Activated naive CD8-positive, alpha-beta T cell (primary cell): Measurements from ENCODE around the gene TFF1.

ENCODE experiments used
- H3K27ac Mint-ChIP-seq: one replicate; pipeline ENCODE4 v1.8.0; 2021; ENCODE audit warnings: mixed read lengths
- H3K27me3 Mint-ChIP-seq: one replicate; pipeline ENCODE4 v1.8.0; 2021; ENCODE audit warnings: mixed read lengths
- H3K36me3 Mint-ChIP-seq: one replicate; pipeline ENCODE4 v1.8.0; 2021; ENCODE audit warnings: mixed read lengths
- H3K4me1 Mint-ChIP-seq: one replicate; pipeline ENCODE4 v1.8.0; 2021; ENCODE audit warnings: low read depth, mixed read lengths
- H3K4me3 Mint-ChIP-seq: one replicate; pipeline ENCODE4 v1.8.0; 2021; ENCODE audit warnings: mild to moderate bottlenecking, mixed read lengths
- H3K9me3 Mint-ChIP-seq: one replicate; pipeline ENCODE4 v1.8.0; 2021; ENCODE audit warnings: low read depth, mixed read lengths

TFF1 gene

DNA sequence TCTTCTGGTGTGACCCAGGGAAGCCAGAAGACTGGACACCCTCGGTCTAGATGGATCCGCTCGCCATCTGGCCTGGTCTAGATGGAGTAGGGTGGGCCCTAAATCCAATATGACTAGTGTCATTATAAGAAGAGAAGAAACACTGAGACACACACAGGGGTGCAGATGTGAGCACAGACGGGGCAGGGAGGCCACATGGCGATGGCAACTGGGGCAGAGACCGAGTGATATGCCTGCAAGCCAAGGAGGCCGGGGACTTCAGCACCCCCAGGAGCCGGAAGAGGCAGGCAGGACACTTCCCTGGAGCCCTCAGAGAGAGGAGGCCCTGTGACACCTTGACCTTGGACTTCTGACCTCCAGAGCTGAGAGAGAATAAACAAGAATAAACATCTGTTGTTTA, 45.5 kb downstream of the TFF1 start:
- Mint-ChIP-seq H3K36me3 (no peaks in the 10 kb centered on the region), H3K4me3 (no peak overlapping the region), H3K9me3 (no peaks in the 10 kb centered on the region)

DNA sequence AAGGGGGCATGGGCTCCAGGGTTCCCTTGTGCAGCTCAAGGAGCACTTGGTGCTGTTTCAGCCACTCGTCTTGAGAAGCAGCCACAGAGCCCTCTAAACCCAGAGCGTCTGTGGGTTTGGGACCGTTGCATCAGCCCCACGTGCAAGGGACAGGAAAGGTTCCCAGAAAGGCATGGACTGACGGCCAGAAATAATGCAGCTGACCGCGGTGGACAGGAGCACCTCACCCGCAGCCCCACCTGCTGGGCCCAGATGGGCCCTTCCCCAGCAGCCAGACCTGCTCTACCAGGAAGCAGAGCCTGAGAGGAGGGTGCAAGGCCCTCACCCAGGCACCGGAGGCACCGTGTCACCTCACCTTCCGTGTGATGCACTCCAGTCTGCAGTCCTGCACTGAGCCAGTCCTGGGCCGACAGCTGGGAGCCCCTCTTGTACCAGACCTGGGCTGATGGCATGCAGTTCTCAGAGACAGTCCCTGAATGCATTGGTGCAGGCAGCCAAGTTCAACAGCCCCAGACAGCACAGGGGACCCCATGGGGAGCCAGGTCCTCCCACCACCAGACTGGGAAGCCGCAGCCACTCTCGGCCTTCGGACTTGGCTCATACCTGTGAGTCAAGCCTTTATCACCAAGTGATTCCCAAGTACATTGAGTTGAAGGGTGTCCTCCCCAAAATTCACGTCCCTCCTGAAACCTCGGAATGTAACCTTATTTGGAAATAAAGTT, 46.3 kb downstream of the TFF1 start:
- Mint-ChIP-seq H3K9me3 (no peaks in the 10 kb centered on the region), H3K36me3 (no peaks in the 10 kb centered on the region), H3K4me3 (no peak overlapping the region), H3K27me3 (peaks cover 2% of the 10 kb centered on the region), H3K4me1 (peaks cover 2% of the 10 kb centered on the region), H3K27ac (no peak overlapping the region)

More for the DNA sequence above, 45.5 kb downstream of the TFF1 start:
- H3K27ac Mint-ChIP-seq, result no peak overlapping the region
- H3K27me3 Mint-ChIP-seq, result peaks cover 2% of the 10 kb centered on the region
- peaks cover 2% of the 10 kb centered on the region for H3K4me1 Mint-ChIP-seq

GRCh38 chr21:42319376-42319775, 47.0 kb downstream of the TFF1 start:
- peaks cover 2% of the 10 kb centered on the region for H3K27me3 Mint-ChIP-seq
- H3K36me3 Mint-ChIP-seq, result no peaks in the 10 kb centered on the region
- H3K4me1 Mint-ChIP-seq, result peaks cover 2% of the 10 kb centered on the region
- no peak overlapping the region for H3K27ac Mint-ChIP-seq
- H3K4me3 Mint-ChIP-seq, result no peak overlapping the region
- H3K9me3 Mint-ChIP-seq, result no peaks in the 10 kb centered on the region

DNA sequence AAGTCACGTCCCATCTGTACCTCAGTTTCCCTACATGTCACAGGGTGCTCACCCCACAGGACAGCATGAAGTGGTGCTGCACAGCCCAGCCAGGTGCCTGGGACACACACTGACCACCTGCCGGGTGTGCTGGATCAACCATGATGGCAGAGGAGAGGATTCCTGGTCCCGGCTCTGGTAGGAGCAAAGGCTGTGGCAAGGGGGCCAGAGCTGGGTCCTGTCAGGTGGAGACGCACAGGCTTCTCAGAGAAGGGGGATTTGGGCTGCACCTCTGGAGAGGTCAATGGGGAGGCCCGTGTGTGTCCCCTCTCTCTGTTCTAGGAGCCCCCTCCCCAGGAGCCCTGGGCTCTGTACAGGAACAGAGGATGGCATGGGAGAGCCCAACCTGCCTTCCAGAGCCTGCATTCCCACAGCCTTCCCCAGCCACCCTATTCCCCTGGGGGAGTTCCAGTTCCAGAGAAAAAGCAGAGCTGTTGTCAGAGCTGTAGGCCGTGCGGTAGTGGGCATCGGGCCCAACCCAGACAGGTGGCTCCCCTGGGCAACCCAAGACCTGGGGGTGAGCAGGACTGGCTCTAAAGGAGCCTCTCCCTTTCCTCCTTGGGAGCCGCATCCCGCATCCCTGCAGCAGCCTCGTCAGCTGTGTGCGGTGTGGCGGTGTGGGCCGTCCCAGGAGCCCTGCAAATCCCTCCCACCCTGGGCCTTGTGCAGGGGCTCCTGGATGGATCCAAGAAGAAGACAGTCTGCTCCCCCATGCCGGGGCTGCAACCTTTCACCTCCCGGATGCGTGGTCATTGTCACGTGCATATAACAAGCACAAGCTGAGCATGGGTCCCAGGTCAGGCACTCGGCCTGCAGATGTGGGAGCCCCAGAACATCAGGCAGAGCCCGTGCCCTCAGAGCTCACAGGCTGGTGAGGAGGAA, 48.2 kb downstream of the TFF1 start:
- Mint-ChIP-seq H3K36me3 (no peaks in the 10 kb centered on the region), H3K9me3 (no peaks in the 10 kb centered on the region), H3K4me1 (peaks cover 2% of the 10 kb centered on the region), H3K27ac (no peak overlapping the region), H3K4me3 (no peak overlapping the region), H3K27me3 (no peaks in the 10 kb centered on the region)

DNA sequence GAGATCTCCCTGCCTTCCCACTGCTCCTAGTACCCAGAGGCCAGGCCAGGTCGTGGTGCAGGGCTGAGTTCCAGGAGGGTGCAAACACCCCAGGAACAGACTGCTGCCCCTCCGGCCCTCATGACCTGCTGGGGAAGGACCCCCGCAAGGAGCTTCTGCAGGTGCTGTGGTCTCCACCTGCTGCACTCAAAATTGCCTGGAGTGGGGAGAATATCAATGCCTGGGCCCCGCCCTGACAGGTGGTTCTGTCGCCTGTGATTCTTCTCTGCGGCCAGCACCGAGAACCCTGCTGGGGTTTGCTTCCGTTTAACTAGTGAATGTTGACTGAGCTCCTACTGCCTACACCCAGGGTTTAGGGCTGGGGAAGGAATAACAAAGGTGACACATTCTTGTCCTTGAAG, 49.0 kb downstream of the TFF1 start:
- Mint-ChIP-seq H3K4me3 (no peak overlapping the region), H3K9me3 (no peaks in the 10 kb centered on the region), H3K4me1 (peaks cover 2% of the 10 kb centered on the region), H3K27me3 (no peaks in the 10 kb centered on the region), H3K36me3 (no peaks in the 10 kb centered on the region), H3K27ac (no peak overlapping the region)

GRCh38 chr21:42316891-42317290, 49.4 kb downstream of the TFF1 start:
- Mint-ChIP-seq H3K4me3 (no peak overlapping the region), H3K9me3 (no peaks in the 10 kb centered on the region), H3K27ac (no peak overlapping the region), H3K36me3 (no peaks in the 10 kb centered on the region), H3K27me3 (no peaks in the 10 kb centered on the region), H3K4me1 (peaks cover 2% of the 10 kb centered on the region)

GRCh38 chr21:42315296-42315891, 50.9 kb downstream of the TFF1 start, which contains the start of gene TFF3:
Gene TFF3, minus strand, starts transcription at chr21:42315409. Its CDS starts 35 bp downstream, at chr21:42315374.
- no peak within 1 kb of the TSS for H3K27ac Mint-ChIP-seq
- H3K4me1 Mint-ChIP-seq, result peaks cover 2% of the 10 kb centered on the region
- H3K27me3 Mint-ChIP-seq, result no peaks in the 10 kb centered on the region
- H3K4me3 Mint-ChIP-seq, result no peak within 1 kb of the TSS
- no peaks in the 10 kb centered on the region for H3K36me3 Mint-ChIP-seq
- no peaks in the 10 kb centered on the region for H3K9me3 Mint-ChIP-seq

DNA sequence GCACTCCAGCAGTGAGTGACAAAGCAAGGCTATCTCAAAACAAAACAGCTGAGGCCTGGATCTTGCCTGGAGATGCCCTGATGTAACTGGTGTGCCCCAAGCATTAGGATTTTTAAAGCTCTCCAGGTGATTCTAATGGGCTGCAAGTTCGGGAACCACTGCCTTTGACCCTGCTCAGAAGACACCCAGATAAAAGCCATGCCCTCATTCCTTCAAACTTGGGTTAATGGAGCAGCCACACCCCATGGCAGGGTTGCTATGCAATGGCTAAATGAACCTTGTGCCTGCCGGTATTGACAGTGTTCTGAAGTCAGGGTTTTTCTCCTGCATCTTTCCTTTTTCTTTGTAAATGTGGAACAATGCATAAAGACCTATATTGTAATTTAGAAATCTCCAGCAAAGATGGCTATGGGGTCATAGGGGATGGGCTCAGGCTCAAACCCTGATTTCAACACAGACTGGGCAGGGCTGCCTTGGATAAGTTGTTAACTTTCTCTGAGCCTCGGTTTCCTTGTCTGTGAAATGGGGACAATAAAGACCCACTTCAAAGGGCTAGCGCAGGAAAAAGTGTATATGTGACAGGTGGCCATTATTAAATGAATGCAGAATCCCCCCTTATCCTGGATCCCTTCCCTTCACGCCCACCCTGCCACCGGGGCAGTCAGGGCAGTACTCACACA, 51.6 kb downstream of the TFF1 start:
- H3K4me1 Mint-ChIP-seq, result peaks cover 5% of the 10 kb centered on the region
- no peak overlapping the region for H3K27ac Mint-ChIP-seq
- H3K4me3 Mint-ChIP-seq, result no peak overlapping the region
- no peaks in the 10 kb centered on the region for H3K36me3 Mint-ChIP-seq
- no peaks in the 10 kb centered on the region for H3K9me3 Mint-ChIP-seq
- no peaks in the 10 kb centered on the region for H3K27me3 Mint-ChIP-seq

GRCh38 chr21:42313501-42313969, 52.8 kb downstream of the TFF1 start:
- no peaks in the 10 kb centered on the region for H3K27me3 Mint-ChIP-seq
- H3K9me3 Mint-ChIP-seq, result no peaks in the 10 kb centered on the region
- no peak overlapping the region for H3K27ac Mint-ChIP-seq
- peaks cover 8% of the 10 kb centered on the region for H3K4me1 Mint-ChIP-seq
- no peak overlapping the region for H3K4me3 Mint-ChIP-seq
- no peaks in the 10 kb centered on the region for H3K36me3 Mint-ChIP-seq

DNA sequence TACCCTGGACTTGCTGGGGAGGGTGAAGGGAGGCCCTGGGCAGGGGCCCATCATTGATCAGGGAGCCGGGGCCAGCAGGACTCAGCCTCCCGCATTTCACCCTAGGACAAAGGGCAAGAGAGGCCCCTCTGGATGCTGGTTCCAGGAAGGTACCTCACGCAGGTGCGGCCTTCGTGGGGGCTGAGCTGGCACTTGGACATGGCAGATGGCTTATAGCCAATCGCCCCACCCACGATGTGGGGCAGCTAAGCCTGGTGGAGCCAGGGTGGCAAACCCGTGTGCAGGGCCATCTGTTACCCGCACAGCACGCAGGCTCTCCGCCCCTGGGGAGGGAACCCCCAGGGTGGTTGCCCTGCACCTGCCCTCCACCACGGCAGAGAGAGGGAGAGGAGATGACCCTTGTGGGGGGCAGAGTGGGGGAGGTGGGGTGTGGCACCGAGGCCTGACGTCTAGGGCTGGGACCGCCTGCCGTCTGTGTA, 53.7 kb downstream of the TFF1 start:
- H3K27me3 Mint-ChIP-seq, result no peaks in the 10 kb centered on the region
- no peak overlapping the region for H3K4me3 Mint-ChIP-seq
- H3K36me3 Mint-ChIP-seq, result no peaks in the 10 kb centered on the region
- no peaks in the 10 kb centered on the region for H3K9me3 Mint-ChIP-seq
- H3K27ac Mint-ChIP-seq, result no peak overlapping the region
- peaks cover 8% of the 10 kb centered on the region for H3K4me1 Mint-ChIP-seq
